Breast epithelium (tissue), 3 donors: Measurements from ENCODE around the gene AKAP7.

ENCODE experiments used
- POLR2A ChIP-seq: fragments of 450-650 bp; IDR thresholded peaks from one replicate; pipeline ENCODE4 v1.6.1; 2016; ENCODE audit warnings: antibody characterized with exemption, mild to moderate bottlenecking, moderate library complexity
- POLR2AphosphoS5 ChIP-seq, 3 donors: sonication (generic); formaldehyde crosslinking; IDR thresholded peaks; one replicate each; pipeline ENCODE4 v1.6.1; 2017; ENCODE audit warnings: antibody characterized with exemption in 3 of 3
- TF ChIP-seq, protein P1 (sequence below), 3 donors: fragments of 450-650 bp; IDR thresholded peaks; one replicate each; pipeline ENCODE4 v1.5.1; 2016 to 2017; ENCODE audit warnings: antibody characterized with exemption in 3 of 3, mild to moderate bottlenecking in 3 of 3, moderate library complexity in 3 of 3

DNA sequence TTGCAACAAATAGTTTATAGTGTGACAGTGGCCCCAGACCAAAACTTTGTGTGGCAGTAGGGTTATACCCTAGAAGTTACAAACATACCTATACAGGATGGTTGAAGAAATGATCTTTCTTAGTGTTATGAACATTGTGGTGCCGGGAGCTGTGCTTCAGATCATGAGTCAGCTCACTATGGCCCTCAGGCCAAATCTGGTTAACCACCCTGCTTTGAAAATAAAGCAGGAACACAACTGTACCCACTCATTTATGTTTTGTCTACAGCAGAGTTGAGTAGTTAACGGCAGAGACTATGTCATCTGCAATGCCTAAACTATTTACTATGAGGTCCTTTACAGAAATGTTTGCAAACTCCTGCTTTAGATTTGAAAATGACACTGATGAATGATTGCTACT, 24.3 kb downstream of the AKAP7 start:
- TF ChIP-seq POLR2AphosphoS5 (IDR thresholded peaks at IDR 0.05) = no peak
- TF ChIP-seq POLR2A = no peak
- TF ChIP-seq, protein P1, sequence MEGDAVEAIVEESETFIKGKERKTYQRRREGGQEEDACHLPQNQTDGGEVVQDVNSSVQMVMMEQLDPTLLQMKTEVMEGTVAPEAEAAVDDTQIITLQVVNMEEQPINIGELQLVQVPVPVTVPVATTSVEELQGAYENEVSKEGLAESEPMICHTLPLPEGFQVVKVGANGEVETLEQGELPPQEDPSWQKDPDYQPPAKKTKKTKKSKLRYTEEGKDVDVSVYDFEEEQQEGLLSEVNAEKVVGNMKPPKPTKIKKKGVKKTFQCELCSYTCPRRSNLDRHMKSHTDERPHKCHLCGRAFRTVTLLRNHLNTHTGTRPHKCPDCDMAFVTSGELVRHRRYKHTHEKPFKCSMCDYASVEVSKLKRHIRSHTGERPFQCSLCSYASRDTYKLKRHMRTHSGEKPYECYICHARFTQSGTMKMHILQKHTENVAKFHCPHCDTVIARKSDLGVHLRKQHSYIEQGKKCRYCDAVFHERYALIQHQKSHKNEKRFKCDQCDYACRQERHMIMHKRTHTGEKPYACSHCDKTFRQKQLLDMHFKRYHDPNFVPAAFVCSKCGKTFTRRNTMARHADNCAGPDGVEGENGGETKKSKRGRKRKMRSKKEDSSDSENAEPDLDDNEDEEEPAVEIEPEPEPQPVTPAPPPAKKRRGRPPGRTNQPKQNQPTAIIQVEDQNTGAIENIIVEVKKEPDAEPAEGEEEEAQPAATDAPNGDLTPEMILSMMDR (IDR thresholded peaks at IDR 0.05) = no peak
